HG03378 (cell line): ENCODE measurements around the gene ZNF778.
"Not testable (repeated sequence)": the region's sequence is repeated elsewhere in the genome, so short reads cannot be mapped to it uniquely, and the experiment has no call there.

Source experiments
- ATAC-seq: cut with Tn5 transposase; IDR thresholded peaks from one replicate; pipeline ENCODE4 v1.9.1; 2021; ENCODE audit warnings: mild to moderate bottlenecking, moderate library complexity; ENCODE audit not compliant: unreplicated experiment

The ZNF778 gene

DNA sequence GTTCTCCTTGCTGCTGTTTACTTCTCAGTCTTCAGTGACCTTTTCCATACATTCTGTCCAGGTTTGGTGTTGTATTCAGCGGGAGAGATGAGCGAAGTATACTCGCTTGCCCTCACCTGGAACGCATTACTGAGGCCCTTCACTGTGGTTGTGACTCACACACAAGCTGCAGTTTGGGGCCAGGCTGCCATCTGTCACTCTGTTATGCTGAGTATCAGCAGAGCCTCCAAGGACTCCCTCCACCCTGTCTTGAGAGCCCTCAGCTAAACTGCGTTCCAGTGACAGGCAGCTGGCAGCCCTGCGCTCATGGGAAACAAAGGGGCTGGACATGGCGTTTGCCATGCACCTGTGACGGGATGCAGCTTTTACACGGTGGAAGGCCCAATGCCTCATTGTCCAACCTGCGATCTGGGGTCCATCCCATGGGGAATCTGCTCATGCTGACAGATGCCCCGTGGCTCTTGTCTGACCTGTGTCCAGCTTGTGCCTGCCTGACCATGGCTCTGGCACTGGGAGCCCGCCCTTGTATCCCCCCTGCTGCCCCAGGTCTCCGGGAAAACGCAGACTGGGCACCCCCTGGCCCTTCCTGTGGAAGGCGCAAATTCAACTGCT lies 6.5 kb upstream of the ZNF778 start:
- no peak for ATAC-seq

DNA sequence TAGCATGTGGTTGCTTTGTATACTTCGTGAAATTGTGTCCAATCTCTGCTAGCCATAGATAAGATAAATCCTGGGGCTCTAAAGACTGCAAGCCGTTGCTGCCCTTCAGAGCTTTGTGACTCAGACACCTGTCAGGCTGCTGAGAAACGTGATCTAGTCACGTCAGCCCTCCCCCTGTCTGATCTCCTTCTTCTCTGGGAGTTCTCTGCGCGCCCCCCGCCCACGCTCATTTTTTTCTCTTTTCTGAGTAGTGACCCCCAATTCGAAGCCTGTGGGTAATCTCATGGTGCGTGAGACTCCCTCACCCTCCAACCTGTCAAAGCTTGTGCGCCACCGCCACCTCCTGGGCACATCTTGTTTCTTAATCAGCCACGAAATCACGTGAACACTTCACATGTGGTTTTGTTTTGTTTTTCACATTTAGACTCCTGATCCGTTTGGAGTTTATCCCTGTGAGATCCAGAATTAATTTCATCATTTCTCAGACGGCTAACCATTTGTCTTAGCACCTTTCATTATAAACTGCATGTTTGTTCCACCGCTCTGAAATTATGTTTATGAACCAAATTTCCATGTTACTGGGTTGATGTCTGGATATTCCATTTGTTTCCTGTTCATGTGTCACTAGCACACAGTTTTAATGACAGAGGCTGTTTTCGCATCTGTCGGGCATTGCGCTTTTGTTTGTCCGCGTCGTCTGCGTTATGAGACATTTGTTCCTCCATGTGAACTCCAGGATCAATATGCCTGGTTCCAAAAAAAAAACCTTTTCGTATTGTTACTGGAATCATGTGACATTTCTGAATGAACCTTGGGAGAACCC lies 977 bp upstream of the ZNF778 start:
- no peak for ATAC-seq

DNA sequence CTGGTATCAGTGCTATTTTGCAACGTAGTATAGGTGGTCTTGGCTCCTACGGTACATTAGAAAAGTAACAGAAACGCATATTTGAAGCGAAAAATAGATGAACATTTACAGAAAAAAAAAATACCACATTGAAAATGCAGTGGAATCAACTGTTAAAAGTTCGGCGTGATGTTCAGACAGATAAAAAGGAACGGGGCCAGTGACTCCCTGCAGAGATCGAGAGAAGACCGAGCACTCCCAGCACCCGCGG lies 440 bp upstream of the ZNF778 start:
- no peak for ATAC-seq

DNA sequence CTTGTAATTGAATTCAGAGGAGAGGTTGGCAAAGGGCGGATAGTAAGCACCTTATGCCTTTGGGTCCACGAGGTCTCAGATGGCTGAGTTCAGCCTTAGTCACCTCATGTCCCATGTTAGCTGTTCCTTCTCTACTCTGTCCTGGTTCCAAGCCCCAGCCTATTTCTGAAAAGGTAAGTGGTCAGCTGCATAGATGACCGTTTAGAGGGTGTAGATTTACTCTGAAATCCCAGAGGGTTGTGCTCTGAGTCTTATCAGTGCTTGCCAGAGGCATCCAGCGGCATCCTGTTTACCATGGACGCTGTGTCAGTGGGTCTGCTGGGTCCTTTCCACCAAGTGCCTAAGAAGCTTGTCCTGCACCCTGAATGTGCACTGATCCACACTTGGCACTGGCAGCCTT lies 1.9 kb downstream of the ZNF778 start:
- no peak for ATAC-seq

DNA sequence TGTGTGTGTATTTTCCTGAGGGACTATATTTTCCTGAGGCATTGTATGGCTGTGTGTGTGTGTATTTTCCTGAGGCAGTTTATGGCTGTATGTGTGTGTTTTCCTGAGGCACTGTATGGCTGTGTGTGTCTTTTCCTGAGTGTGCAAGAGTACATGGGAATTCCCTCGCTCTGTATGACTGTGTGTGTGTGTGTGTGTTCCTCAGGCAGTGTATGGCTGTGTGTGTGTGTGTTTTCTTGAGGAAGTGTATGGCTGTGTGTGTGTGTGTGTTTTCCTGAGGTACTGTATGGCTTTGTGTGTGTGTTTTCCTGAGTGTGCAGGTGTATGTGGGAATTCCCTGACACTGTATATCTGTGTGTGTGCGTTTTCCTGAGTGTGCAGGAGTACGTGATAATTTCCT lies 4.1 kb downstream of the ZNF778 start:
- ATAC-seq = no peak

DNA sequence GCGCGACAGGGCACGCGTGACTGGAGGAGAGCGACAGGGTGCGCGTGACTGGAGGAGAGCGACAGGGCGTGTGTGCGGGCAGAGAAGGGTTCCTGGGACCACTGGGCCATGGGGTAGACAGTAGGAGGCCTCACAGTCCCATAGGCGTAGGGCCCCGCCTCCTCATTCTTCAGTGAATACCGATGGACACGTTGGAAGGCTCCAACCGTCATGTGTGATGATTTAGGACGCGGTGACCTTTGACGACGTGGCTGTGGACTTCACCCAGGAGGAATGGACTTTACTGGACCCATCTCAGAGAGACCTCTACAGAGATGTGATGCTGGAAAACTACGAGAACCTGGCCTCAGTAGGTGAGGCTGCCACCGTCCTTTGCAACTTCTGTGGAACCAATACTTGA lies 5.4 kb downstream of the ZNF778 start:
- no peak for ATAC-seq

DNA sequence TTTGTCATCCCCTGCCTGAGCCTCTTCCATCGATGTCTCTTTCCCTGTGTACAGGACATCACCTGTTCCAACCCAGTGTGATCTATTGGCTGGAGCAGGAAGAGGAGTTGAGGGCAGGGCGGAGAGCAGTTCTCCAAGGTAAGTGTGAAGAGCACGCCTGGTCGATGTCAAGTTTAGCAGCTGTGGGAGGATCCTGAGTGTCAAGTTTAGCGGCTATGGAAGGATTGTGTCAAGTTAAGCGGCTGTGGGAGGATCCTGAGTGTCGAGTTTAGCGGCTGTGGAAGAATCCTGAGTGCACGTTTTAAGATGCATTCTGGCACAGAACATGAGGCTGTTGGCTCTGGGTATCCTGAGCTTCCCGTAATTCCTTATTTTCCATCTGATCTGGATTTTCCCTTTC lies 7.2 kb downstream of the ZNF778 start:
- ATAC-seq = no peak

DNA sequence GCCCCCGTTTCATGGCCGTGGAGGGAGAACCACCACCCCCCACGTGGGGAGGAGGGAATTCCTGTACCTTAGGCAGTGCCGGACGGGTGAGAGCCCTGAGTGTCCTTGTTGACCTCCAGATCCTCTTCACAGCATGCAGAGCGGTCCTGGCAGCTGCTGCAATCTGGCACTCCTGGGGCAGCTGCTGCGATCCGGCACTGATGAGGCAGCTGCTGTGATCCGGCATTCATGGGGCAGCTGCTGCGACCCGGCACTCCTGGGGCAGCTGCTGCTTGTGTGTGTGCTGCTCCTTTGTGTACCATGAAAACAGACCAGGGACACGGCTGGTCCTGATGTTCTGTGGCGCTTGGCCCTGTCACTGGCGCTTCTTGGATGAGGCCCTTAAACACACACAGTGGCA lies 12.8 kb downstream of the ZNF778 start:
- no peak for ATAC-seq

DNA sequence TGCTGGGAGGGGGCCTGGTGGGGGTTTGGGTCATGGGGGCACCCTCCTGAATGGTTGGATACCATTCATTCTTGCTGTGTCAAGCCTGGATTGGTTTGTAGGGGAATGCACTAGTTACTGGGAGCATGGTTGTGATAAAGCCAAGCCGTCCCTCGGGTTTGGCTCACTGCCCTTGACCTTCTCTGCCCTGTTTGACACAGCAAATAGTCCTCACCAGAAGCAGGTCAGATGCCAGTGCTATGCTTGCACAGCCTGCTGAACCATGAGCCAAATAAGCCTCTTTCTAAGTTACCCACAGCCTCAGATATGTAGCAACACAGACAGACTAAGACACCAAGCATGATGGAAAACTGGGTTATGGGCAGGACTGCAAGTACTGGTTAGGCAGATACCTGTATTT lies 14.6 kb downstream of the ZNF778 start:
- no peak for ATAC-seq

DNA sequence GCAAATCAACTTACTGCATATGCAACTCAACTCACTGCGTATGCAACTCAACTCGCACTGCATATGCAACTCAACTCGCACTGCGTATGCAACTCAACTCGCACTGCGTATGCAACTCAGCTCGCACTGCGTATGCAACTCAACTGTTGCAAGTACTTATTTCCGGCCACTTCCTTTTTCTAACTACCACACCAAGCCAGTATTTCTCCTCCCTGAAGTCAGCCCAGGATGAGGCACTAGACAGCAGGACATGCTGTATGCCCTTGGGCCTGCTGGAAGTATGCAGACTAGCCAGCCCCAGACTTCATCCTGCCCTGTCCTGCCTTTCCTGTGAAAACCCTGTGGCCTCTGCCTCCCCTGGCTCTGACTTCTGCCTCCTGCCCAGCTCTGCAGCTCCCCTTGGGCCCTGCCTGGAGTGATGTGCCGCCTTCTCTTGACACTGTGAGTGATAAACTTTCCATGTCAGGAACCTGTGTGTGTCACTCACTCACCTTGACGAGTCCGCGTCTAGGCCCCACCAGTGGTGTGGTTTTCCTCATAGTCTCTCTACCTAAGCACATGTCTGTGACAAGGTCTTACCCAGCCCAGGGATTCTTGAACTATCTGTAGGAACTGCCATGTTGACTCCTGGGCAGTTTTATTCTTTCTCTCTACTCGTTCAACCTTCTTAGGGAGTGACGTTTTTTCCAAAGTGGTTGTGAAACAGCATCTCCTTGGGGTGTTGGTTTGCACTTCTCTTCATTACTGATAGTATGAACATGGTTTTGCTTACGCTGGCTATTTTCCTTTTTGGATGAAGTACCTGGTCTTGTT lies 16.4 kb downstream of the ZNF778 start:
- ATAC-seq = no peak

DNA sequence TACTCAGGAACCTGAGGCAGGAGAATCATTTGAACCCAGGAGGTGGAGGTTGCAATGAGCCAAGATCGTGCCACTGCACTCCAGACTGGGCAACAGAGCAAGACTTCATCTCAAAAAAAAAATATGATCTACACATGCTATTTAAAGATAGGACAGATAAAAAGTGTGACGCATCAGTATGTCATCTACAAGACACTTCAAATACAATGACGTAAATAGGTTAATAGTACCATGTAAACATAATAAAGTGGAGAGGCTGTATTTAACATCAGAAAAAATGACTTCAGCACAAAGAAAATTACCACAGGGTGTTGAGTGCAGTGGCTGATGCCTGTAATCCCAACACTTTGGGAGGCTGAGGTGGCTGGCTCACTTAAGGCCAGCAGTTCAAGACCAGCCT lies 20.2 kb downstream of the ZNF778 start:
- ATAC-seq = no peak

DNA sequence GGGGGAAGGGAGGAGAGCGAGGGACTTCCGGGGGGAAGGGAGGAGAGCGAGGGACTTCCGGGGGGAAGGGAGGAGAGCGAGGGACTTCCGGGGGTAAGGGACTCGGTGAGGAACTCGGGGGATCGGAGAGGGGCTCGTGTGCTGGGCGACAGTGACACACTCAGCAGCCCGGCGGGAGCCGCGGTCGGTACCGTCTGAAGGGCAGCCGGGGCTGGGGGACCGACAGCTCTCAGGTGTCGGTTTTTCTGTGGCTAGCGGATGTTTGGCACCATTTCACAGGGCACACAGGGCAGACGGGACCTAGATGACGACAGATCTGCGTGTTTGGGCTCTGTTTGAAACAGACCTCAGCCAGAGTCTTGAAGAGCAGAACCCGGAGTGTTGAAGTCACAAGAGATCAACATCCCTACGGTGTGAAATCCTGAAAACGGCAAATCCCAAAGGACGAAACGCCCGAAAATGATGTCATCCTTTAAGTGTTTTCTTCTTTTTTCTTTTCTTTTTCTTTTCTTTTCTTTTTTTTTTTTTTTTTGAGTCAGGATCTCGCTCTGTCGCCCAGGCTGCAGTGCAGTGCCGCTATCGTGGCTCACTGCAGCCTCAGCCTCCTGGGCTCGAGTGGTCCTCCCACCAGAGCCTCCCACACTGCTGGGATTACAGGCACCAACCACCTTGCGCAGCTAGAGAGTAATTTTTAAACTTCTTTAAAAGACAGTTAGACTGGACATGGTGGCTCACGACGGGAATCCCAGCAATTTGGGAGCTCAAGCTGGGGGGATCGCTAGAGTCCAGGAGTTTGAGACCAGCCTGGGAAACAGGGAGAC lies 23.9 kb downstream of the ZNF778 start:
- ATAC-seq = peak; percentile 49

DNA sequence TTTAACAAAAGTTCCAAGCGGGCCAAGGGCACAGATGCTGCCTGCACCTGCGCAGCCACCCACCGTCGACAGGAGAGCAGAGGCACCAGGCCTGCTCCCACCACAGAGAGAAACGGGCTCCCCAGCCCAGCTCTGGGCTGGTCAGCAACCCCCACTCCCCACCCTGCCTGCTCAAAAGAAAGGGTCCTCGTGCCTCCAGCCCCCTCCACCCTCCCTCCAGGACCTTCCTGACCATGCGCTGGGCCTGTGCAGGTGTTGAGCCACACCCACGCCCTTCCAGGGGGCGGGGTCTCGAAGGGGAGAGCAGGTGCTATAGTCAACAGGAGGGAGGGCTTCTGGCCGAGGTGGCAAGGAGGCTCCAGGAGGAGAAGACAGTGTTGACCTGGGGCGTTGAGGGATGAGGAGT lies 25.3 kb downstream of the ZNF778 start:
- no peak for ATAC-seq

DNA sequence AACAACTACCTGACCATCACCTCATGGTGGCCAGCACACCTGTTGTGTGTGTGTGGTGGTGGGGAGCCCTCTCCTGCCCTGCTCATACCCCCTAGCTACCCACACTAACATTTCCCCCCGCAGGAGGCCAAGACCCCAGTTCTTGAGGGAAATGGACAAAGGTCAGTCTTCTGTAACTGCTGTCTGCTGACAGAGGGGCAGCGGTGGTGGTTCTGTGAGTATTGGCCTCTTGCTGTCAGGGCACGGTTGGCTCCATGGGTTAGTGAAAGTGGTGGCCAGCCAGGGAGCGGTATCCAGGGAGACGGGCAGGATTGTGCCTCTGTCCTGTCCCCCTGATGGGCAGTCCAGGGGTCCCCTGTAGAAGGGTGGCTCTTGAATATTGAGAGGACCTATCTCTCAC lies 26.2 kb downstream of the ZNF778 start:
- no peak for ATAC-seq

DNA sequence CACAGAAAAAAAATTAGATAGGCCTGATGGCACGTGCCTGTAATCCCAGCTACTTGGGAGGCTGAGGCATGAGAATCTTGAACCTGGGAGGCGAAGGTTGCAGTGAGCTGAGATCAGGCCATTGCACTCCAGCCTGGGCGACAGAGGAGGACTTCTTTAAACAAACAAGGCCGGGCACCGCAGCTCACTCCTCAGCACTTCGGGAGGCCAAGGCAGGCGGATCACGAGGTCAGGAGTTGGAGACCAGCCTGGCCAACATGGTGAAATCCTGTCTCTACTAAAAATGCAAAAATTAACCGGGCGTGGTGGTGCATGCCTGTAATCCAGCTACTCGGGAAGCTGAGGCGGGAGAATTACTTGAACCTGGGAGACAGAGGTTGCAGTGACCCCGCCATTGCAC lies 26.8 kb downstream of the ZNF778 start:
- not testable (repeated sequence) for ATAC-seq

DNA sequence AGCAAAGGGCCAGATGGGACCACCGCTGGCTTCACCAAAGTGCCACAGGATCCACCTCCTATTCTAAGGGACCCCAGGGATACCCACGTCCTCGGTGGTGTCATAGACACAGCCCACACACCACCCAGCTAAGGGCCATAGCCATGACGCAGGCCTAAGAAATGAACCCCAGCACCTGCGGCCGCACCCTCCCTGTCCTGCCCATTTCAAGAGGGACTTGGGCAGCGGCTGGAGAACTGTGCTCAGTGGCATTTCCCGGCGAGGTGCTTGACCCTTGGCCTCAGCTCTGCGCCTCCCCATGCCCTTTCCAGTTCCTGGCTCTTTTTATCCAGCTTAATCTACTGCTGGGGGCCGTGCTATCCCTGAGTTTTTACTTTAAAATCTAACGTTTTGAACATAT lies 27.3 kb downstream of the ZNF778 start:
- ATAC-seq = no peak

DNA sequence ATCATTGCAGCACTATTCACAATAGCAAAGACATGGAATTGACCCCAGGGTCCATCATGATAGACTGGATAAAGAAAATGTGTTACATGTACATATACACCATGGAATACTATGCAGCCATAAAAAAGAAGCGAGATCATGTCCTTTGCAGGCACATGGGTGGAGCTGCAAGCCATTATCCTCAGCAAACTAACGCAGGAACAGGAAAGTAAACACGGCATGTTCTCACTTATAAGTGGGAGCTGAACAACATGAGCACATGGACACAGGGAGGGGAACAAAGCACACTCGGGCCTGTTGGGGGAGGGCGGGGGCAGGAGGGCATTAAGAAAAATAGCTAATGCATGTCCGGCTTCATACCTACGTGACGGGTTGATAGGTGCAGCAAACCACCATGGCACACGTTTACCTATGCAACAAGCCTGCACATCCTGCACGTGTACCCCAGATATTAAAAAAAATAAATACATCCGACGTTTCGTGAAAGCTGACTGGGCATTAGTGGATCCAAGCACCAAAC lies 28.9 kb downstream of the ZNF778 start:
- ATAC-seq = no peak

DNA sequence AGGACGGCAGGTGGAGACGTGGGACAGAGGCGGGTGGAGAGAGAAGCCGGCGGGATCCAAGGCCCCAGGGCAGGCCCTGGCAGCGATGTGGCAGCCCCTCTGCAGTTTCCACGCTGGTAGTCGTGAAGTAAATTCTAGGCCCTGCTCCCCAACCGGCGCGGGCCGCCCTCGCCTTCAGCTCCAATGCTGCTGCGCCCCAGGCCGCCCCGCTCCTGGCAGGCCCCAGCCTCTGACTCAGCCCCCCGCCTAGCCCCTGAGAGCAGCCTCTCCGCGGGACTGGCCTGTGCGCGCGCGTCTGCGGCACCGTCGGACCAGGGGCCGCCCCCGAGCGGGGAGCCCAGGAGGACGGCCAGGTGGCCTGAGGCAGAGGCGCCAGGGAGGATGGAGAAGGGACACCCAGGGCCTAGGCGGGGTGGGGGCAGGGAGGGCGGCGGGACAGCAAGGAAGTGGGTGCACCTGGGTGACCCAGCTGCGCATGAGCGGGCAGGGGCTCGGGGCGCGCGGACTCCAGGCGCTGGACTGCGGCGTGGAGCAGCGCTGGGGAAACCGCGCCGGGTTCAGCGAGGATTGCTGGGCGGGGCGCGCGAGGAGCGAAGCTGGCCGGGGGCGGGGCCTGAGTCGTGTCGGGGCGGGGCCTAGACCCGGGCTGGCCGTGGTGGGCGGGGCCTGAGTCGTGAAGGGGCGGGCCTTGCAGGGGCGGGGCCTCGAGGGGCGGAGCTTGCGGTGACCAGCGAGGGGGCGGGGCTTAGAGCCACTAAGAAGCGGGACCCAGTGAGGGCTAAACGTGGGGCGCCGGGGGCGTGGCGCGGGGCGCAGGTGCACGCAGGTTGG lies 29.6 kb downstream of the ZNF778 start:
- ATAC-seq = peak; percentile 42

DNA sequence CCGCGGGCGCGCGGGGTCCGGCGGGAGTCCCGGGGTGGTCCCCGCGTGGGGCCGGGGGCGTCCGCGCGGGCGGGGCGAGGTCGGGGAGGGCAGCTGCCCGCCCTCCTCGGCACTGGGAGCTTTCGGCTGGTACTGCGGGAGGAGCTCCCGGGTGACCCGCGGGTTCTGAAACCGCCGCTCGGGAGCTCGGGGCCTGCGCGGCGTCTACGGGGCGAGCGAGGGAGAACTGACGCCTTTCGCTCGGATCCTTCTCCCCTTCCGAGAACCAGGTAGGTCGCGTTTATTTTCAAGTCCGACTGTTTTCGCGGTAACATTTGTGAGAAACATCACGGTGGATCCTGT lies 30.2 kb downstream of the ZNF778 start:
- ATAC-seq = not testable (repeated sequence)
